K562 (cell line): ENCODE measurements around the gene NDST1. TPM values are rescaled to one million over a fixed set of nuclear protein-coding genes. Genes with fewer than 3 reads are reported as not detected.
A peak's percentile ranks its signal among the peaks of the same experiment; 100 is the strongest.

ENCODE experiments used
- MYBL2 ChIP-seq, 2 experiments: fragments of 450-650 bp in 1 of 2; sonication (generic) in 1 of 2; formaldehyde crosslinking in 1 of 2; IDR thresholded peaks; 2 replicates each; pipeline versions ENCODE4 v1.6.1 to v1.8.1; 2017 to 2022; ENCODE audit warnings: borderline replicate concordance in 1 of 2, inconsistent platforms in 1 of 2, low read depth in 1 of 2, mild to moderate bottlenecking in 1 of 2, missing genetic modification reagents in 1 of 2, moderate library complexity in 1 of 2
- SIRT6 ChIP-seq: IDR thresholded peaks from one replicate; pipeline ENCODE4 v1.6.1; 2012; ENCODE audit warnings: low read depth, mild to moderate bottlenecking, control low read depth, inconsistent platforms, low read length, moderate library complexity
- SMAD4 ChIP-seq: fragments of 250-450 bp; sonication (Bioruptor Pico); conservative IDR thresholded peaks from 2 replicates; pipeline ENCODE4 v1.8.0; 2021; ENCODE audit warnings: inconsistent platforms, mild to moderate bottlenecking, moderate library complexity
- ZBTB11 ChIP-seq, 3 experiments: fragments of 200-800 bp in 1 of 3; fragments of 250-450 bp in 1 of 3; fragments of 450-650 bp in 1 of 3; sonication (Bioruptor Pico) in 1 of 3; sonication (Bioruptor generic) in 1 of 3; formaldehyde crosslinking in 1 of 3; IDR thresholded peaks; 2 replicates each; pipeline versions ENCODE4 v1.6.1 to v1.8.0; 2016 to 2022; ENCODE audit warnings: mild to moderate bottlenecking in 2 of 3, missing genetic modification characterization in 2 of 3, missing compliant biosample characterization in 1 of 3, moderate library complexity in 1 of 3
- ZNF589 ChIP-seq: fragments of 200-800 bp; sonication (Bioruptor generic); IDR thresholded peaks from 2 replicates; pipeline ENCODE4 v1.6.1; 2016; ENCODE audit warnings: low read depth, missing genetic modification characterization, missing compliant biosample characterization
- ZNF785 ChIP-seq: fragments of 250-450 bp; sonication (Bioruptor Pico); IDR thresholded peaks from 2 replicates; pipeline ENCODE4 v1.4.0; 2020; ENCODE audit warnings: mild to moderate bottlenecking
- polyA plus RNA-seq, 8 experiments: library from polyadenylated mRNA; depleted of rRNA in 4 of 8; stranded (reverse) in 5 of 8; unstranded in 3 of 8; fragments of >200 nt; fragmentation: Nextera tagmentation in 2 of 8; fragmentation: Illumina TruSeq in 1 of 8; extraction: Ambion mirVana in 2 of 8; extraction: Trizol in 1 of 8; gene quantifications; 2 replicates each; pipeline versions ENCODE4 v1.2.1 to v1.2.3, GENCODE V29; 2011 to 2014; ENCODE audit warnings: inconsistent platforms in 1 of 8, missing spikeins in 1 of 8
- total RNA-seq, 7 experiments: library from RNA; depleted of rRNA in 6 of 7; stranded (reverse); fragments of >200 nt in 6 of 7; fragmentation: Illumina TruSeq in 2 of 7; extraction: Trizol in 2 of 7; gene quantifications; 2 replicates each; pipeline versions ENCODE4 v1.2.1 to v1.2.3, GENCODE V29; 2011 to 2021; ENCODE audit warnings: low replicate concordance in 1 of 7
- TF ChIP-seq, protein P1 (sequence below), 2 experiments: fragments of 200-800 bp in 1 of 2; sonication (Bioruptor generic) in 1 of 2; sonication (generic) in 1 of 2; formaldehyde crosslinking in 1 of 2; IDR thresholded peaks in 1 of 2; conservative IDR thresholded peaks in 1 of 2; 2 replicates each; pipeline versions ENCODE4 v1.5.0 to v1.6.1; 2016 to 2020; ENCODE audit warnings: missing compliant biosample characterization in 1 of 2, missing genetic modification characterization in 1 of 2, missing genetic modification reagents in 1 of 2
- TF ChIP-seq, protein P2 (sequence below), 2 experiments: fragments of 450-650 bp; IDR thresholded peaks; 2 replicates each; pipeline ENCODE4 v1.6.1; 2018; ENCODE audit warnings: mild to moderate bottlenecking in 2 of 2, low read depth in 1 of 2; ENCODE audit not compliant: partially characterized antibody in 2 of 2

Gene NDST1
- total and polyA plus RNA-seq, 9 of the 15 experiments (the other 6 are each of a cell fraction or from before 2014, with no cell fraction given) = 0.38 to 47.9 (median 9.9) TPM

DNA sequence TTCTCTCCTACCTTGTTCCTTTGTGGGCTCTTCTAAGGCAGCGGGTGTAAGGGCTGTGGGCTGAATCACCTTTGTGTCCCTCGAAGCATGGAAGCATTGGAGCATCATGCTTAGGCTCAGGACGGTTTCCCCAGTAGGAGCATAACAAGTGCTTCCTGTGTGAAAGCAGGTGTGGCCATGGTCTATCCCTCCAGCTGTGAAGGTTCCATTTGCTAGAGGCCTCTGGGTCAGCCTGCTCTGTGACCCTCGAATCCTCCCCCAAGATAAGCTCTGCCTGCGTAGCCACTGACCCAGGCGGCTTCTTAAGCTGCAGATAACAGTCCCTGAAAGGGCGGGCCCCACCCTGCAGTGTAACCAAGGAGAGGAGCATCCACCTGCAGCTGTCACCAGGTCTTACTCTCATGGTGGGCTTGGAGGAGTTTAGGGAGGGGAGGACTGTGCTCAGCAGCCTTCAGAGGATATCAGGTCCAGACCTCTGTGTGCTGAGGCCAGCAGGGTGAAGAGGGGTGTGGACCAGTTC, 8.4 kb upstream of the NDST1 start (continued):
- TF ChIP-seq, protein P1, sequence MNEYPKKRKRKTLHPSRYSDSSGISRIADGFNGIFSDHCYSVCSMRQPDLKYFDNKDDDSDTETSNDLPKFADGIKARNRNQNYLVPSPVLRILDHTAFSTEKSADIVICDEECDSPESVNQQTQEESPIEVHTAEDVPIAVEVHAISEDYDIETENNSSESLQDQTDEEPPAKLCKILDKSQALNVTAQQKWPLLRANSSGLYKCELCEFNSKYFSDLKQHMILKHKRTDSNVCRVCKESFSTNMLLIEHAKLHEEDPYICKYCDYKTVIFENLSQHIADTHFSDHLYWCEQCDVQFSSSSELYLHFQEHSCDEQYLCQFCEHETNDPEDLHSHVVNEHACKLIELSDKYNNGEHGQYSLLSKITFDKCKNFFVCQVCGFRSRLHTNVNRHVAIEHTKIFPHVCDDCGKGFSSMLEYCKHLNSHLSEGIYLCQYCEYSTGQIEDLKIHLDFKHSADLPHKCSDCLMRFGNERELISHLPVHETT (CRISPR knock-in tag; conservative IDR thresholded peaks at IDR 0.05 in 1 of 2, IDR thresholded peaks at IDR 0.05 in 1 of 2) = peak in 1 of 2 experiments; percentile 81; a peak in 2 of 4 replicates
- TF ChIP-seq SIRT6 = no peak
- TF ChIP-seq ZNF589 (CRISPR knock-in tag) = peak; percentile 80
- TF ChIP-seq SMAD4 (CRISPR knock-in tag) = peak; percentile 87
- TF ChIP-seq ZBTB11 (CRISPR knock-in tag; IDR thresholded peaks at IDR 0.05) = peak in 1 of 3 experiments; percentile 71; a peak in 2 of 6 replicates
- TF ChIP-seq MYBL2 (IDR thresholded peaks at IDR 0.05; ENCODE audit: low read depth) = no peak
- TF ChIP-seq MYBL2 (CRISPR knock-in tag; IDR thresholded peaks at IDR 0.05; ENCODE audit: borderline replicate concordance) = no peak
- no peak for TF ChIP-seq ZNF785 (CRISPR knock-in tag)
- TF ChIP-seq, protein P2, sequence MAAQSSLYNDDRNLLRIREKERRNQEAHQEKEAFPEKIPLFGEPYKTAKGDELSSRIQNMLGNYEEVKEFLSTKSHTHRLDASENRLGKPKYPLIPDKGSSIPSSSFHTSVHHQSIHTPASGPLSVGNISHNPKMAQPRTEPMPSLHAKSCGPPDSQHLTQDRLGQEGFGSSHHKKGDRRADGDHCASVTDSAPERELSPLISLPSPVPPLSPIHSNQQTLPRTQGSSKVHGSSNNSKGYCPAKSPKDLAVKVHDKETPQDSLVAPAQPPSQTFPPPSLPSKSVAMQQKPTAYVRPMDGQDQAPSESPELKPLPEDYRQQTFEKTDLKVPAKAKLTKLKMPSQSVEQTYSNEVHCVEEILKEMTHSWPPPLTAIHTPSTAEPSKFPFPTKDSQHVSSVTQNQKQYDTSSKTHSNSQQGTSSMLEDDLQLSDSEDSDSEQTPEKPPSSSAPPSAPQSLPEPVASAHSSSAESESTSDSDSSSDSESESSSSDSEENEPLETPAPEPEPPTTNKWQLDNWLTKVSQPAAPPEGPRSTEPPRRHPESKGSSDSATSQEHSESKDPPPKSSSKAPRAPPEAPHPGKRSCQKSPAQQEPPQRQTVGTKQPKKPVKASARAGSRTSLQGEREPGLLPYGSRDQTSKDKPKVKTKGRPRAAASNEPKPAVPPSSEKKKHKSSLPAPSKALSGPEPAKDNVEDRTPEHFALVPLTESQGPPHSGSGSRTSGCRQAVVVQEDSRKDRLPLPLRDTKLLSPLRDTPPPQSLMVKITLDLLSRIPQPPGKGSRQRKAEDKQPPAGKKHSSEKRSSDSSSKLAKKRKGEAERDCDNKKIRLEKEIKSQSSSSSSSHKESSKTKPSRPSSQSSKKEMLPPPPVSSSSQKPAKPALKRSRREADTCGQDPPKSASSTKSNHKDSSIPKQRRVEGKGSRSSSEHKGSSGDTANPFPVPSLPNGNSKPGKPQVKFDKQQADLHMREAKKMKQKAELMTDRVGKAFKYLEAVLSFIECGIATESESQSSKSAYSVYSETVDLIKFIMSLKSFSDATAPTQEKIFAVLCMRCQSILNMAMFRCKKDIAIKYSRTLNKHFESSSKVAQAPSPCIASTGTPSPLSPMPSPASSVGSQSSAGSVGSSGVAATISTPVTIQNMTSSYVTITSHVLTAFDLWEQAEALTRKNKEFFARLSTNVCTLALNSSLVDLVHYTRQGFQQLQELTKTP (IDR thresholded peaks at IDR 0.05; ENCODE audit: low read depth in 1 of 2, partially characterized antibody in 2 of 2) = no peak
